ENCODE measurements around the gene AMBP.

The AMBP gene

GRCh38 chr9:114075602-114076001 lies 2.5 kb downstream of the AMBP start:
- no peak for DNase-seq (ENCODE audit: low read depth, low spot score)

GRCh38 chr9:114072184-114073140 lies 5.6 kb downstream of the AMBP start:
- DNase-seq (ENCODE audit: low read depth, low spot score) = no peak

GRCh38 chr9:114071197-114071795 lies 6.8 kb downstream of the AMBP start:
- no peak for DNase-seq (ENCODE audit: low read depth, low spot score)

- DNase-seq (ENCODE audit: low read depth, low spot score) = no peak
These were observed 7.7 kb downstream of the AMBP start for GRCh38 chr9:114070188-114071103.

- no peak for DNase-seq (ENCODE audit: low read depth, low spot score)
These were observed 8.5 kb downstream of the AMBP start for GRCh38 chr9:114069476-114070187.

- DNase-seq (ENCODE audit: low read depth, low spot score) = no peak
These were observed 12.8 kb downstream of the AMBP start for GRCh38 chr9:114065304-114065703.

- no peak for DNase-seq (ENCODE audit: low read depth, low spot score)
These were observed 16.1 kb downstream of the AMBP start for GRCh38 chr9:114061830-114062474.

- no peak for DNase-seq (ENCODE audit: low read depth, low spot score)
These were observed 16.8 kb downstream of the AMBP start for GRCh38 chr9:114061292-114061691.

- DNase-seq (ENCODE audit: low read depth, low spot score) = no peak
These were observed 17.4 kb downstream of the AMBP start for GRCh38 chr9:114060711-114061110.

- no peak for DNase-seq (ENCODE audit: low read depth, low spot score)
These were observed 18.0 kb downstream of the AMBP start for GRCh38 chr9:114060070-114060469.

GRCh38 chr9:114059047-114059803 lies 18.9 kb downstream of the AMBP start:
- no peak for DNase-seq (ENCODE audit: low read depth, low spot score)

- DNase-seq (ENCODE audit: low read depth, low spot score) = no peak
These were observed 19.4 kb downstream of the AMBP start for GRCh38 chr9:114058688-114059046.

- no peak for DNase-seq (ENCODE audit: low read depth, low spot score)
These were observed 20.8 kb downstream of the AMBP start for GRCh38 chr9:114057161-114057885.

GRCh38 chr9:114056527-114056926 lies 21.6 kb downstream of the AMBP start:
- DNase-seq (ENCODE audit: low read depth, low spot score) = no peak

GRCh38 chr9:114055894-114056293 lies 22.2 kb downstream of the AMBP start:
- no peak for DNase-seq (ENCODE audit: low read depth, low spot score)

- DNase-seq (ENCODE audit: low read depth, low spot score) = no peak
These were observed 23.0 kb downstream of the AMBP start for GRCh38 chr9:114055061-114055460.

GRCh38 chr9:114054191-114054690 lies 23.9 kb downstream of the AMBP start:
- DNase-seq (ENCODE audit: low read depth, low spot score) = no peak

GRCh38 chr9:114053246-114054005 lies 24.7 kb downstream of the AMBP start:
- DNase-seq (ENCODE audit: low read depth, low spot score) = no peak
